CD4-positive, alpha-beta T cell treated with Interleukin-4 for 4 hours (primary cell): ENCODE measurements around the gene PLEKHG7.
"Not testable (repeated sequence)": the region's sequence is repeated elsewhere in the genome, so short reads cannot be mapped to it uniquely, and the experiment has no call there.

ENCODE experiments used
- DNase-seq: peaks from one replicate; pipeline ENCODE4 v3.0.0-alpha.2; 2020

Gene PLEKHG7

DNA sequence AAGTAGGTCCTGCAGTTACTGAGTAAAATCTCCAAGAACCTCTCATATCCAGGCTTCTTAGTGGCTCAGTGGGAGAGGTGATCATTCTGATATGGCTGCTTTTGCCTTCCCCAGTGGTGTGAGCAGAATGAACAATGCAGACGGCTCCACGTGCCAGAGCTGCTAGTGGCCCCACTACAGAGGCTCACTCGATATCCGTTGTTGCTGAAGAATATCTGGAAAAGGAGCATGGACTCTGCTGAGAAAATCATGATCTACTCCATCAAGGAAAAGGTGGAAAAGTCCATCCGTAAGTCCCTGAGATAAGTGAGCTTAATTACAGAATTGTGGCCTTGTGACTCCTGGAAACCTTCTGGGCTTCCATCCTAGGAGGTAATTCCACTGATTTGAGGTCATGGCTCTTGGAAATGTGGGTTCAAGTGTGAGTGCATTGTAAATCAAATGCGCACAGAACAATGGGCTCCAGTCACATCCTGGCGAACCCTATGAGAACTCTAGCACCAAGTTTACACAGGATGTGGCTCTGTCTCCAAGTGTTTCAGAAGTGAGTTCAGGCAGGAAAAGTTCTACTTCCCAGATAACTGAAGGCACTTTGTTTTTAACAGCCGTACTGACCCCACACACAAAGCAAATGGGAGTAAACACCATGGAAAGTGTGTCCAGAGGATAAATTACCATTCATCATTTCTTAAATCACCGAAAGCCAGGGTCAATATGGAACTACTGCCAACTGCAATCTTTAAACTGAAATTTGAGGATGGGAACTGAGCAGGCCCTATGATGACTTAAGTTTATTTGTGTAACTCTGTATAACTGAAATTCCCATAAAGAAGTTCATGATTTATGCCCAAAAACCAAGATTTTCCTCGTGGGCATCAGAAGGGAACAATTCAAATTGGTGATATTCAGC lies 51.4 kb downstream of the PLEKHG7 start:
- no peak for DNase-seq

DNA sequence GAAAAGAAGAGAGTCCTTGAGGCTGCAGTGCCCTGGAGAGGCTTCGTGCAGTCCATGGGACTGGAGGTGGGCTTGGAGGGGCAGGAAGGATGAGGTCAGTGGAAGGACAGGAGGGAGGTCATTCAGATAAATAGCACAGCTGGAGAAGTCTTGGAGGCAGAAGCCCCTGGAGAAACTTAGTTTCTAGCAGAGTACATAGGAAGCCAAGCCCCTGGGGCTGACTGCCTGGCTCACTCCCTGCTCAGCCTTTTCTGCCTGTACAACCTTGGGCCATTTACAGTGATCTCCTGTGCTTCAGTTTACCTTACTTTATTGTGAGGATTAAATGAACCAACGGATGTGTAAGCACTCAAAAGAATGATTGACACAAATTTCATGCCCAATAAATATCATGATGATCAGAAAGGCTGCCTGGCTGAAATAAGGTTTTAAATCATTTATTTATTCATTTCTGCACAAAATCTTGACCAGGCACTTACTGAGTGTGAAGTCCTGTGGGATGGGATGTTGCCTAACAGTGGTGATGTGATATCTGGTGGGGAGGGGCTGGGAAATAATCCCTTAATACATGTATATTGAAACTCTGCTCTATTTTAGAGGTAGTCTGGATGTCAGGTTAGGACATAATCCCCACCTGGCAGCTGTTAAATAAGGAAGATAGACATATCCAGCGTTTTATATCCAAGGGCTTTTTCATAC lies 54.3 kb downstream of the PLEKHG7 start:
- no peak for DNase-seq

DNA sequence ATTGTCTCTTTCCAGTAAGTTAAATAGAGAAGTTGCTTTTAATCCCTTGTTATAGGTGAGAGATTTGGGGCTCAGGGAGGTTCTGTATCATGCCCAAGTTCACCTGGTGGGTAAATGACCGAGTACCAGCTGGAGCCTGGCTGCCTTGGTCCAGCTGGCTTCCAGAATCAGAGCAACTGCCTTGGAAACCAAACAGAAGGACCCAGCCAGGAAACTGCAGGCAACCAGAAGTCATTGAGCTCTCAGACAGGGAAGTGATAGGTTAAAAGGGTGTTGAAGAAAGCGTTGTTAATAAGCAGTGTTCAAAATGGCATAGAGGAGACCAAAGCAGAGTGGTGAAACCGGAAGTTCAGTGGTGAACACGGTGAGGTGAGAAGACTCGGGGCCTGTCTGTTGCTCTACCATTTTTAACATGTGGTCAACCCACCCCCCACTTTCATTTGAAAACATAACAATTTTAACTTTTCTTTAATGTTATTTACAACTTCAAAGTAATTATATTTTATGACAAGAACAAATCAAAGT lies 54.9 kb downstream of the PLEKHG7 start:
- no peak for DNase-seq

DNA sequence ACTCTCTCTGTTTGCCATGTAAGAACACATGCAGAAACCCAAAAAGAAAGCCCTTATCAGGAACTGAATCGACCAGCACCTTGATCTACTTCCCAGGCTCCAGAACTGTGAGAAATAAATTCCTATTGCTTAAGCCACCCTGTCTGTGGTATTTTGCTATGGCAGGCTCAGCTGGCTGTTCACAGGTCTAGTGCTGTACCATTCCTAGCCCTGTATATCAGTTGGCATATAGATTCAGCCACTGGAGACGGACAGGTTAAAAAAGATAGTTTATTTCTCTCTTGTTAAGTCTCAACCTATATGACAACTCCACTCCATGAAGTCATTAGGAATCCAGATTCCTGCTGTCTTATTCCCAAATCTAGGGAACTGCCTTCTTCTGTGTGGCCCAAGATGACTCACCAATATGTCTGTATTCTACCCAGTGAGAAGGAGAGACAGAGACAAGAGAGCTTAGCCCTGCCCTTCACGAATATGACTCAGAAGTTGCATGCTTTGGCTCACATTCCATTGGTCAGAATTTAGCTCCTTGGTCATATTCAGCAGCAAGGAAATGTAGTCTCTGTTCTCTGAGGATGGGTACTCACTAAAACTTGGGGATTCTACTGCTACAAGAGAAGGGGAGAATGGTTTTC lies 57.0 kb downstream of the PLEKHG7 start:
- DNase-seq = no peak

DNA sequence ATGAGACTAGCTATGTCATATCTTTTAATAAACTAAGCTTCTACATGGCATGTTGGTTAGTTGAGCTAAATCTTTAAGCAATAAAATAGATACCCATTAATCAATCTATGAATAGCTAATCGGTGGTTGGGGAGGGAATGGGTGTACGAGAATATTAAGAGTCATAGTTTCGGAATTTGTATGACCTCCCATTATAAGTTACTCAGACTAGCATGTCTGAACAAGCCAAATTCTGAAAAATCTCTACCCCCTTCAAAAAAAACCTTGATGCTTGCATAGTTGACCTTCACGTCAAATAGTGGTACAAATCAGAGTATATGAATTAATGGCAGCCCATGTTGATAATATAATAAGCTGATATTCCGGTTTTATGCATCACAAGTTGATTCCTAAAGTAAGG lies 60.0 kb downstream of the PLEKHG7 start:
- no peak for DNase-seq

DNA sequence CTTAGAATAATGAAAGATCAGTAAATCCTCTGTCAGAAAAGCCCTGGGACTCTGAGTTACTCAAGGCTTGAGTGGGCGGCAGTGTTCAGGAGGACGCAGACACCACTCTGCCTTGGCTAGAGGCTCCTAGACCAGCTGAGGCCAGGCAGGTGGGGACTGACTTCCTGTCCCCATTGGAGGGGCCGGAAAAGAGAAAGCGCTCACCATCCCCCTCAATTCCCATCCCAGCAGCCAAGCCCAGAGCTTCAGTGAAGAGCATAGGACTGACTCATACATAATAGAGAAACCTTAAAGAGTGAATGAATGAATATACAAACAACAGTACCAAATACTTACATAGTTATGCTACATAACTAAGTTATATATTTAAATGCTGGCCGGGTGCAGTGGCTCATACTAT lies 62.0 kb downstream of the PLEKHG7 start:
- DNase-seq = no peak

DNA sequence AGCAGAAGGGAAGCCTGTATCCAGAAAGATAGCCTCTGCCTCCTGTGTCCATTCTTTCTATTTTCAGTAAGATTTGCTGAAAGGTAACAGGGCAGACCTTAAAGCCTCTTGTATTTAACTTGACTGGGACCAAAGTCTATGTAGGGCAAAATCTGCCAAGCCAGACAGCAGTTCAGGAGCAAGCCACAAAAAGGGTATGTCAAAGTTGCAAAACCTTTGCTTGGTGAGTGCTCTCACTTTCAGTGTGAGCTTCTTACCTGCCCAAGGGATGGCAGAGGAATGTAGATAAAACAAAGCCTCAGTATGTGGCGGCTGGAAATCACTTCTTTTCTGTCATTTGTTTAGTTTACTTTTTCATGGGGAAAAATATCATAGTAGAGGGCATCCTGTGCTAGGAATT lies 63.1 kb downstream of the PLEKHG7 start:
- no peak for DNase-seq

DNA sequence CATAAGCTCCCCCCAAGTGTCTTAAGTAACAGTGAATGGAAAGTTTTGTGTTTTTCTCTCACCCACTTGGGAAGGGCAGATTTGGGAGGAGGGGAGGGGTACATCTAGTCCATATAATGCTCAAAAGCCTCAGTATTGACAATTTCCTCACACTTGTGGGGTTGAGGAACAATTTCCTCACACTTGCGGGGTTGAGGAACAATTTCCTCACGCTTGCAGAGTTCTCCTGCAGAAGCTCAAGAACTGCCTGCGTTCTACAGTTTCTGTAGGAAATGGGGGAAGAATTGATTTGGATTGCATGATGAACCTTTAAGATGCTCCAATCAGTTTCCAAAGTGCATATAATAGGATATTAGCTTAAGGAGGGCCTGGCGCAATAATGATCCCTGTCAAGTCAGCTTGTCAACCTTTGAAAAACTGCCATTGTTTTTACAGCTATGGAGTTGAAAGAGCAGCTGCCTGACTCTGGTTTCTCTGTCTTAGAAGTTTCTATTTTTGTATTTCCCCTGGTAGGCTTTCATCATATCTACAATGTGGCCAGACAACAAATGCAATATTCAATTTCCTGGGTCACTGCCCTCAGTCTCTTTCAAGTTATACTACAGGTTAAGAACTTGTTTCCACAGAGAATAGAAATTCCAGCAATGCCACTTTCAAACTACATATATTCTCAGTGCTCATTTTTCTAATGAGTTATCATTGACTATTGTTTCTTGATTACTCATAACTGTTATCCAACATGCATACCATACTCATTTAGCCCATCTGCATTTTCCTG lies 66.5 kb downstream of the PLEKHG7 start:
- DNase-seq = no peak

DNA sequence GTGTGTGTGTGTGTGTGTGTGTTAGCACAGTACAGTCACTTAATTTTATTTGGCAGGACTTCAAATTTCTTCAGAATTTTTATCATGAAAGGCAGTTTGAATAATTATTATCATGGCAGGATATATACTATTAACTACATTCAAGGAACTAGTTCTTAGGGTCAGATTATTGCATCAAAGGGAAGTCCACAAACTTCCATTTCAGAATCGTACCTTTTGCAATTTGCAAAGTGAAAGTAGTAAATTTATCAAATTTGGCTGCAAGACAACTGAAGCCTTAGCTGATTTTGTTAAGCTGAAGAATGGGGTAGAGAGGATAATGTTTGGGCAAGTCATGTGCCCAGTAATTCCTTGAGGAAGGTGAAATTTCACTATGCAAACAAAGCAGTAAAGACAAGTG lies 68.2 kb downstream of the PLEKHG7 start:
- no peak for DNase-seq

DNA sequence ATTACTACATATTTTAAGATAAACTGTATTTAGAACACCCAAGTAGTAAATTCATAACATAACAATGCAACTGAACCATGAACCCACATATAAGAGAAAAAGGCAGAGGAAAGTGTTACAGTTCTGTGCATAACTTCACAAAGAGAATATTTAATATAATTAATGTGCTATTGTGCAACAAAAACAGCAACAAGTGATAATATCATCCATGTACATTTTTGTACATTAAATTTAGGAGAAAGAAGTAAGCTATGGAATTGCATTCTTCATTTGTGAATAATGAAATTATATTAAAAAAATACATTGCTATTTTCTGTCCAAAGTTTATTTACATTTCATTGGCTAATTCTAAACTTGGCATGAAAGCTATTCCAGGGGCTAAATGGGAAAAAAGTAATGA lies 72.6 kb downstream of the PLEKHG7 start:
- DNase-seq = no peak

DNA sequence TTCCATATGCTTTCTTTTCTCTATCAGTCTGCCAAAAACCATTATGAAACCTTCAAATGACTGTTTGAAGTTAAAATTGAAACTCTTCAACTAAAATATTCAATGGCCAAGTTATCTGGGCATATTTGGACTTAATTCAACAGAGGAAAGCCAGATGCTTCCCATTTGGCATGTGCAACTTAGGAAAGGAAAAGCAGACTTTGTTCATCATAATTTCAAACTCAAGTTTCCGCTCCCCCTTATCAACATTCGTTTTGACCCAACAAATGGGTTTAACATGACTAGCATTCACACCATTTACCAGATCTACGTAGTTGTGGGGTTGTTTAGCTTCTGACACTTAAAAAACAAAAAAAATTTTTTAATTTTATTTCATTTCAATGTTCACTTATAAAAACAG lies 75.7 kb downstream of the PLEKHG7 start:
- no peak for DNase-seq

DNA sequence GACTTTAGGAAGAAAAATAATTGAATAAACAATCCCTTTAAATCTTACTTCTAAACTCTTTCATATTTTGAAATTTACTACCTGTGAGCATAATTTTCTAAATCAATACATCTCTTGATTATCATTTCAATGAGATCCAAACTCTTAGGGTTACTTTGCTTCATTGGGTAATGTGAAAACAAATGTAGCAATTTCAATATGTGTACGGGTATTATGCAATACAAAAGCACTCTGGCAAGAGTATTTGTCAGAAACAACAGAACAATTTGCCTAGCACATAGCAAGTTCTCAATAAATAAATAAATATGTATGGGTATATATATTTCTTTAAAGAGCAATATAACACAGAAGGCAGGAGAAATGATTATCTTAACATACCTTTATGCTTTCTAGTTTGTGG lies 77.1 kb downstream of the PLEKHG7 start:
- DNase-seq = no peak

DNA sequence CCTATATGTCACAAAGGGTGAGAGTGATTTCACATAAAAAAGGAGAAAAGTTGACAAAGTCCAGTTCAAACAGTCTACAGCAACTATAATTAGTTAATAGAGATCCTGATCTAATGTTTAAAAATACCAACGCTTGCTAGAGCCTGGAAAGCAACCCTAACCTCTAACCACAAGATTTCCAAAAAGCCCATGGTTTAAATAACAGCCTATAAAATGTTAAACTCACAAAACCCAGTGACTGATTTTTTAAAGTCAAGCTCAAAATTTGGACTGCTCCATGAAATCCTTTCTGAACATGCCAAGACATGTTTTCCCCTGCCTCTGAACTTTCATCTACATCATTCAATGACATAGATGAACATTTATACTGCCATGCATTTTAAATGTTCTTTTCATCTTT lies 81.6 kb downstream of the PLEKHG7 start:
- DNase-seq = no peak

DNA sequence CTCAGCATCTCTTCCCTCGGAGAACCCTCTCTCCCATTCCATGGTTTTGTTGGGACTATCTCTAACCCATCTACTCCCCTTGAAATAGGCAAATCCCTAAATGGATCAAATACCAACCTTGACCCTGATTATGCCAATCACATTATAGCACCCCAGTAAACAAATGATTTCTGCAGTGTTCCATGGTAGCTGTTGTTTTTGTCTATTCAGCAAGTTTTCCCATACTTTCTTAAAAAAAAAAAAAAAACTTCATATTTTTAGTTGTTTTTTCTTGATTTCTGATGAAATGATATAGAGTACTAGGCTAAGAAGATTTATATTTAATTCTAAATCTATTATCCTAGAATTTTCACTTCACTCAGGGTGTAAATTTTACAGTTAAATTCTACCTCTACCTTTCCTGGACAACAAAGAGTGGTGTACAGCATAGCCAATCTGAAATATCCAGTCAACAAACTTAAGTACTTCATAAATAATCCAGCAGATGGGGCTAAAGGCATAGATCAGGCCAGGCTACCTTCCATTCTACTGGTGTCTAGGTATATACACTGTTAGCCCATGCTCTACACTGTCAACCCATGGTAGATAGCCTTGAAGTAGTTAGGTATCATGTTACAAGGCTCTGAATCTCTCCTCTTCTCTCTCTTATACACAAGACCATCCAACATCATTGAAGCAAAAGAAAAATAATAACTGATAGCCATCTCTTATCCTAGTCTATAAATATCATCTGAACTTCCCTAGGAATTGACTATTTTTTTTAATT lies 82.2 kb downstream of the PLEKHG7 start:
- DNase-seq = peak; percentile 71

DNA sequence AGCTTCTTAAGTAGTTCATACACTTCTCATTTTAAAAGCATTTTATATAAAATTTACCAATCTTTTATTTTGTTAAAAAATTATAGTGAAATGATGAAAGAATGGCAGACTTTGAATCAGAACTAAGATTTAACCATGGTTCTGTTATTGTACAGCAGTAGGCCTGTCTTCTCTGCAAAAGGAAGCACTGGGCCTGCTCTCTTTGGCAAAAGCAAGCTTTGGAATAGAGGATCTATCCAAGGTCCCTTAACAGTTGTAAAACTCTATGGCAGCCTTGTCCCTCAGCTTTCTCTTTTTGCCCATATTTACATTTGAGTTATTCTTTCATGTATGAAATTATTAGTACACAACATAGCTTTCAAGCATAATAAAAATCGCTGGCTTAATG lies 82.8 kb downstream of the PLEKHG7 start:
- no peak for DNase-seq

DNA sequence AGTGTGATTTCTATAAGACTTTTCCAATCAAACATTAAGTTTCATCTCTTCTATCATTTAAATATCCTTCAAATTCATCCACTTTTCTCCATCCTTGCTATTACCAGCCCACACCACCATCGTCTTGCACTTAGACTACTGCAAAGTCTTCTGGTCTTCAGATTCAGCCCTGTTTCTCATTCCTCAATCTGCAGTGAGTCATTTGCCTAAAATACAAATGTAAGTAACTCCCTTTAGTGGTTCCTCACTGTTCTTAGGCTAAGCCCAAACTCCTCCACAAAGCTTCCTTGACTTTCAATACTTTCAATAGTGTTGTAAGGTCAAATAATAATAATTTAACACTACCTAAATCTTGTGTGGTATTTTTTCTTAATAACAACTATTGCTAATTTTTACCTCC lies 83.3 kb downstream of the PLEKHG7 start:
- DNase-seq = no peak

DNA sequence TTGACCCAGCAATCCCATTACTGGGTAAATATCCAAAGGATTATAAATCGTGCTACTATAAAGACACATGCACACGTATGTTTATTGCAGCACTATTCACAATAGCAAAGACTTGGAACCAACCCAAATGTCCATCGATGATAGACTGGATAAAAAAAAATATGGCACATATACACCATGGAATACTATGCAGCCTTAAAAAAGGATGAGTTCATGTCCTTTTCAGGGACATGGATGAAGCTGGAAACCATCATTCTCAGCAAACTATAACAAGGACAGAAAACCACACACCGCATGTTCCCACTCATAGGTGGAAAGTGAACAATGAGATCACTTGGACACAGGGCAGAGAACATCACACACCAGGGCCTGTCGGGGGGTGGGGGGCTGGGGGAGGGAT lies 91.6 kb downstream of the PLEKHG7 start:
- DNase-seq = not testable (repeated sequence)

DNA sequence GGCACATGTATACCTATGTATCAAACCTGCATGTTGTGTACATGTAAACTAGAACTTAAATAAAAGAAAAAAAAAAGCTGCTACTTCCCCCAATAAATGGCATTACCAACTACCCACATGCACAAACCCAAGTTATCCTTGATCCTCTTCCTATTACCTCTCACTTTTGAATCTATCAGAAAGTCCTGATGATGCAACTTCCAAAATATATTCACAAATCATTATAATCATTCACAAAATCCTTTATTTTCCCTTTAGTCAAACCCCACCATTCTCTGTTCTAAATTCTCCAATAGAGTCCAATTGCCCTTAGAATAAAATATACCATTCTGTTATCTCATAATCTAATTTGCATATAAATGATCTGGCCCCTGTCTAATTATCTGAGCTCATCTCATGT lies 92.0 kb downstream of the PLEKHG7 start:
- DNase-seq = no peak

DNA sequence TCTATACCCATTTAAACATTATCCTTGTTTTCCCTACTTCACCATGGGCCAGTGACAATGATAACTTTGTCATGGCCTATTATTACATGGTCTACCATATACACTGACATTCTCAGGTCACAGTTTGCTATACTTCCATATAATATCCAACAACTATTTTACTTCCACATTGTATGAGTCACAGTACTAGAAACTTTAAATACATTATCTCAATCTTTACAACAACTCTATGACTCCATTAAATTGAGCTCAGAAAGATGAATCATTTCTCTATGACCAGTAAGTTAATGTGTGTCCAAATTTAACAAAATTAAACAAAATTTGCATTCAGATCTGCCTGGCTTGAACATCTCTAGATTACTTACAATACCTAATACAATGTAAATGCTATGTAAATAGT lies 93.9 kb downstream of the PLEKHG7 start:
- no peak for DNase-seq

DNA sequence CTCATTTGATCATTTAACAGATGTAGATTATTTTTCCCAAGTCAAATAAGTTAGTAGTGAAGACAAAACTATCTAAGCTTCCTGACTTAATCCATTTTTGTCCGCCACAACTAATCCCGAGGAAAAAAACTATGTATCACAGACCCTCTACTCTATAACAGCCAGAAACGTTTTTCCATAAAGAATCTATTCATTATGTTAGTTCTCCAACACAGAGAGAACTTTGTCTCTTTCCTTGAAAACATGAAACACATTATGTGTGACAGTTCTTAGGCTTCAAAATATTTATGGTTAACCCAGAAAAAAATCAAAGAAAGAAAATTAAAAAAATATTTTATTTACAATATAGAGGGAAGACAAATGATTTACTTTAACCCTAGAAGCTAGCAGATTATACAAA lies 100.1 kb downstream of the PLEKHG7 start:
- DNase-seq = no peak

DNA sequence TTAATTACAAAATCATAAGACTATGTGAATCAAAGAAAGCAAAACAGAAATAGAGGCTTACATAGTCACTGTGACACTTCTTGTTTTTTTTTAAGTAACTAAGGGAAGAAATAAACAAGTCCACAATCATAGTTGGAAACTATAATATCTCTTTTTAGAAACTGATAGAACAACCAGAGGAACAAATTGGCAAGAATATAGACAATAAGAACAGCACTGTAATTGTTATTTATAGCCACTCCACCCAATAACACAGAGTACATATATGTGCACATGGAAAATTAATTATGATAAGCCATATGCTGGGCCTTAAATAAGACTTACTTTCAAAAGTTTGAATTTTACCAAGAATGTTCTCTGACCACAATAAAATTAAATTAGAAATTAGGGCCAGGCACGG lies 101.1 kb downstream of the PLEKHG7 start:
- DNase-seq = no peak

DNA sequence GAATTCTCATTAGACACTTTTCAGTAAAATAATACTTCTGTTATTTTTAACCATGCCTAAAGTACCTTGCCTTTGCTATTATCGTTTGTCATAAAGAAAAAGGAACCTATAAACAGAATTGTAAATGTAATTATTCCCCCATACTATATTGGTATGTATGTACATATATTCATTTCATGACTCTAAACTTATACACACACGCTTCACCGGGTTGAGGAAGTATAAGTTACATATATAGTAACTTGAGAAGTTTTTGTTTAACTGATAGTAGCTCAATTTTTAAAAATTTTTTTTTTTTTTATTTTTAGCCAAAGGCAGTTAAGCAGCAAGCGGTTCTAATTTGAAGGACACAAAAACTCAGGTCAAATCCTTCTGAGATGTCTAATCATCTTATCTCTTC lies 107.6 kb downstream of the PLEKHG7 start:
- DNase-seq = no peak
